Gastroesophageal sphincter (tissue), 4 donors: ENCODE results near the gene PCDHB14. TPM values are rescaled to one million over a fixed set of nuclear protein-coding genes. Genes with fewer than 3 reads are reported as not detected.

ENCODE experiments used
- ATAC-seq: fragments of 150-250 bp; one replicate; pipeline ENCODE4 v1.9.1; 2016; ENCODE audit warnings: mild to moderate bottlenecking, moderate library complexity
- H3K27ac ChIP-seq, 4 donors: fragments of 200-600 bp; sonication (generic) in 3 of 4; 1 replicate in 3 of 4; 2 replicates in 1 of 4; pipeline ENCODE4 v1.5.1; 2016 to 2019
- H3K27me3 ChIP-seq: fragments of 200-600 bp; sonication (generic); one replicate; pipeline ENCODE4 v1.5.1; 2019
- H3K36me3 ChIP-seq, 2 donors: fragments of 200-600 bp; sonication (generic); one replicate each; pipeline ENCODE4 v1.5.1; 2019; ENCODE audit warnings: control low read depth in 1 of 2
- H3K4me1 ChIP-seq, 3 donors: fragments of 200-600 bp; sonication (generic); 1 replicate in 2 of 3; 2 replicates in 1 of 3; pipeline ENCODE4 v1.5.1; 2016 to 2019; ENCODE audit warnings: control low read depth in 2 of 3
- H3K4me3 ChIP-seq, 2 donors: fragments of 200-600 bp; sonication (generic); one replicate each; pipeline ENCODE4 v1.5.1; 2019; ENCODE audit warnings: mild to moderate bottlenecking in 1 of 2, moderate library complexity in 1 of 2
- H3K9me3 ChIP-seq, 3 donors: fragments of 200-600 bp; sonication (generic); one replicate each; pipeline ENCODE4 v1.5.1; 2017 to 2019; ENCODE audit warnings: control low read depth in 2 of 3
- EP300 ChIP-seq: sonication (generic); formaldehyde crosslinking; IDR thresholded peaks from one replicate; pipeline ENCODE4 v1.6.1; 2017; ENCODE audit warnings: antibody characterized with exemption, mild to moderate bottlenecking
- POLR2A ChIP-seq, 2 donors: fragments of 450-650 bp; IDR thresholded peaks; one replicate each; pipeline ENCODE4 v1.6.1; 2017; ENCODE audit warnings: antibody characterized with exemption in 2 of 2, mild to moderate bottlenecking in 2 of 2, moderate library complexity in 1 of 2
- POLR2AphosphoS5 ChIP-seq: sonication (generic); formaldehyde crosslinking; IDR thresholded peaks from one replicate; pipeline ENCODE4 v1.6.1; 2017; ENCODE audit warnings: antibody characterized with exemption
- WGBS, 2 donors: methylation state at CpG; one replicate each; pipeline ENCODE4 v1.1.5; 2018; ENCODE audit warnings: low coverage in 1 of 2; 5-methylcytosine and 5-hydroxymethylcytosine counted together
- total RNA-seq, 4 donors: library from RNA; depleted of rRNA; stranded (reverse); fragments of >200 nt; gene quantifications; one replicate each; pipeline ENCODE4 v1.1.0, GENCODE V29; 2016
- TF ChIP-seq, protein P1 (sequence below), 4 experiments: fragments of 200-600 bp in 2 of 4; fragments of 450-650 bp in 2 of 4; sonication (generic) in 1 of 4; IDR thresholded peaks; one replicate each; pipeline ENCODE4 v1.5.1; 2017 to 2019; ENCODE audit warnings: antibody characterized with exemption in 4 of 4, mild to moderate bottlenecking in 2 of 4, moderate library complexity in 2 of 4

Gene PCDHB14
- total RNA-seq, 4 donors from 2014 or later, result 5.4 to 12.8 (median 7.8) TPM

DNA sequence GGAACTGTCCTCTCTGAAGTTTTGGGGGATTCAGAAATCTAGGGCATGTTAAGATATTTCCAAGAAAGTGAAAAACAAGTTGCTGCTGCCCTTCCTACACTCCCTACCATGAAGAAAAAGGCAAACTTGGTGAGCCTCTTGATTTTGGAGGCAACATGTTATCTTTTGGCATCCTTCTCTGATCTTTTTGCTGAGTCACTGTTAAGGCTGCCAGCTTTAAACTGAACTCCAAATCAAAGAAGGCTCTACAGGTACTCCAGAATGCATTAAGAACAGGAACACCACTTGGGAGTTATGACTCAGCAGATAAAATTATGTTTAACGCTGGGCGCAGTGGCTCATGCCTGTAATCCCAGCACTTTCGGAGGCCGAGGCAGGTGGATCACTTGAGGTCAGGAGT is 46.1 kb downstream of the PCDHB14 start:
- Histone ChIP-seq H3K4me1 (no peaks in the 10 kb centered on the region), H3K27me3 (no peaks in the 10 kb centered on the region), H3K36me3 (peaks cover 0 to 31% of the 10 kb centered on the region in 2 donors), H3K4me3 (no peak overlapping the region), H3K9me3 (peaks cover 5 to 100% (median 11%) of the 10 kb centered on the region in 3 donors), H3K27ac (no peak overlapping the region)
- ATAC-seq, result no peak
- TF ChIP-seq EP300 (no peak), POLR2A (IDR thresholded peaks at IDR 0.05) (no peak), POLR2AphosphoS5 (no peak)
- TF ChIP-seq, protein P1, sequence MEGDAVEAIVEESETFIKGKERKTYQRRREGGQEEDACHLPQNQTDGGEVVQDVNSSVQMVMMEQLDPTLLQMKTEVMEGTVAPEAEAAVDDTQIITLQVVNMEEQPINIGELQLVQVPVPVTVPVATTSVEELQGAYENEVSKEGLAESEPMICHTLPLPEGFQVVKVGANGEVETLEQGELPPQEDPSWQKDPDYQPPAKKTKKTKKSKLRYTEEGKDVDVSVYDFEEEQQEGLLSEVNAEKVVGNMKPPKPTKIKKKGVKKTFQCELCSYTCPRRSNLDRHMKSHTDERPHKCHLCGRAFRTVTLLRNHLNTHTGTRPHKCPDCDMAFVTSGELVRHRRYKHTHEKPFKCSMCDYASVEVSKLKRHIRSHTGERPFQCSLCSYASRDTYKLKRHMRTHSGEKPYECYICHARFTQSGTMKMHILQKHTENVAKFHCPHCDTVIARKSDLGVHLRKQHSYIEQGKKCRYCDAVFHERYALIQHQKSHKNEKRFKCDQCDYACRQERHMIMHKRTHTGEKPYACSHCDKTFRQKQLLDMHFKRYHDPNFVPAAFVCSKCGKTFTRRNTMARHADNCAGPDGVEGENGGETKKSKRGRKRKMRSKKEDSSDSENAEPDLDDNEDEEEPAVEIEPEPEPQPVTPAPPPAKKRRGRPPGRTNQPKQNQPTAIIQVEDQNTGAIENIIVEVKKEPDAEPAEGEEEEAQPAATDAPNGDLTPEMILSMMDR (IDR thresholded peaks at IDR 0.05), result no peak
- WGBS, 2 donors, result 90 to 91% methylated on average over 4 of the region's 4 CpGs

DNA sequence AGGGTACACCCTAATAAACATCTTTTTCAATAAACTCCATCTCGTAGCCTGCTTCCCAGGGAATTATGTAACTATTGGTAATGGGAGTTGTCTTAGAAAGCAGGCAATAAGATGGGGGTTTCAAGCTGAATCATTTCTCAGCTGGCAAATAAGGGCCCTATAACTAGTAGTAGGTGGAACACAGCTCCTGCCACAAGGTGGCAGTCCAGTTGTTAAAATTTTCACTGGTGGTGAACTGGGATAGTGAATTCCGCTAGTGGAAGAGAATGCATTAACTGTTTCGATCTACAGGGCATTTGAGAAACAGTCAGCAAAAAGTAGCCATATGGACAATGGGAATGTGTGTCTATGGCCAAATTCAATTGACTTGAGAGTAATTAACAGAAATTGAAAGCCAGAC is 49.8 kb downstream of the PCDHB14 start:
- peaks cover 0 to 98% (median 0%) of the 10 kb centered on the region in 3 donors for H3K9me3 ChIP-seq
- WGBS, 2 donors, result 51 to 74% methylated on average over 3 of the region's 3 CpGs
- no peak overlapping the region for H3K4me3 ChIP-seq
- H3K27ac ChIP-seq, result no peak overlapping the region
- H3K4me1 ChIP-seq, result no peaks in the 10 kb centered on the region
- H3K27me3 ChIP-seq, result no peaks in the 10 kb centered on the region
- H3K36me3 ChIP-seq, result peaks cover 0 to 19% of the 10 kb centered on the region in 2 donors
- no peak for TF ChIP-seq POLR2AphosphoS5
- TF ChIP-seq POLR2A (IDR thresholded peaks at IDR 0.05), result no peak
- TF ChIP-seq, protein P1 (IDR thresholded peaks at IDR 0.05), result no peak
- no peak for TF ChIP-seq EP300
- ATAC-seq, result no peak

Other genes starting within 250 kb of the PCDHB14 start
- gene PCDHB1, start 172.0 kb upstream of the PCDHB14 start, total RNA-seq, result under 1 TPM in 2 of 4 donors, not detected in 2; 0.05 to 0.13 TPM
- gene PCDHB2, start 128.7 kb upstream of the PCDHB14 start, total RNA-seq, result 1 to 10 TPM; 1.4 to 3.0 (median 1.9) TPM
- gene PCDHB3, start 122.9 kb upstream of the PCDHB14 start, total RNA-seq, result 1 to 10 TPM in 3 of 4 donors, under 1 TPM in 1; 0.78 to 2.3 (median 2.0) TPM
- gene PCDHB4, start 101.5 kb upstream of the PCDHB14 start, total RNA-seq, result 1 to 10 TPM; 2.8 to 5.6 (median 4.8) TPM
- 1 to 10 TPM; 3.2 to 8.6 (median 5.8) TPM for gene PCDHB5, start 88.1 kb upstream of the PCDHB14 start, total RNA-seq
- gene PCDHB6, start 73.3 kb upstream of the PCDHB14 start, total RNA-seq, result 1 to 10 TPM; 1.0 to 2.0 (median 1.5) TPM
- 1 to 10 TPM; 1.7 to 3.0 (median 2.4) TPM for gene PCDHB7, start 50.7 kb upstream of the PCDHB14 start, total RNA-seq
- gene PCDHB8, start 45.6 kb upstream of the PCDHB14 start, total RNA-seq, result 1 to 10 TPM in 3 of 4 donors, under 1 TPM in 1; 0.27 to 1.5 (median 1.2) TPM
- gene PCDHB16, start 41.0 kb upstream of the PCDHB14 start, total RNA-seq, result 1 to 10 TPM; 4.4 to 5.2 (median 4.8) TPM
- 10 to 100 TPM in 1 of 4 donors, 1 to 10 TPM in 3; 1.9 to 10.9 (median 3.0) TPM for gene PCDHB9, start 36.2 kb upstream of the PCDHB14 start, total RNA-seq
- 1 to 10 TPM; 3.0 to 6.4 (median 4.1) TPM for gene PCDHB10, start 31.0 kb upstream of the PCDHB14 start, total RNA-seq
- gene PCDHB11, start 23.7 kb upstream of the PCDHB14 start, total RNA-seq, result 1 to 10 TPM in 3 of 4 donors, under 1 TPM in 1; 0.99 to 5.4 (median 3.0) TPM
- 1 to 10 TPM in 3 of 4 donors, under 1 TPM in 1; 0.67 to 5.1 (median 3.4) TPM for gene PCDHB12, start 14.6 kb upstream of the PCDHB14 start, total RNA-seq
- 10 to 100 TPM in 1 of 4 donors, 1 to 10 TPM in 3; 2.7 to 11.7 (median 6.1) TPM for gene PCDHB13, start 9.4 kb upstream of the PCDHB14 start, total RNA-seq
- 1 to 10 TPM; 3.2 to 6.6 (median 4.1) TPM for gene PCDHB15, start 22.1 kb downstream of the PCDHB14 start, total RNA-seq
- 1 to 10 TPM in 2 of 4 donors, not detected in 2; 1.2 to 3.1 TPM for gene SLC25A2, start 80.7 kb downstream of the PCDHB14 start, total RNA-seq
- gene TAF7, start 97.4 kb downstream of the PCDHB14 start, total RNA-seq, result 10 to 100 TPM; 58.7 to 75.9 (median 61.4) TPM
- gene PCDHGA1, start 107.2 kb downstream of the PCDHB14 start, total RNA-seq, result 1 to 10 TPM in 2 of 4 donors, under 1 TPM in 2; 0.67 to 1.3 (median 1.1) TPM
- gene PCDHGA2, start 115.4 kb downstream of the PCDHB14 start, total RNA-seq, result 1 to 10 TPM; 3.2 to 5.6 (median 4.4) TPM
- gene PCDHGA3, start 120.5 kb downstream of the PCDHB14 start, total RNA-seq, result 1 to 10 TPM; 1.3 to 5.7 (median 2.8) TPM
- 1 to 10 TPM; 2.0 to 9.5 (median 4.2) TPM for gene PCDHGB1, start 126.8 kb downstream of the PCDHB14 start, total RNA-seq
- gene PCDHGA4, start 131.7 kb downstream of the PCDHB14 start, total RNA-seq, result 10 to 100 TPM in 1 of 4 donors, 1 to 10 TPM in 3; 2.4 to 12.0 (median 6.3) TPM
- gene PCDHGB2, start 136.7 kb downstream of the PCDHB14 start, total RNA-seq, result 10 to 100 TPM in 1 of 4 donors, 1 to 10 TPM in 3; 2.7 to 15.6 (median 4.1) TPM
- 10 to 100 TPM in 1 of 4 donors, 1 to 10 TPM in 3; 2.6 to 12.5 (median 4.8) TPM for gene PCDHGA5, start 140.8 kb downstream of the PCDHB14 start, total RNA-seq
- gene PCDHGB3, start 146.9 kb downstream of the PCDHB14 start, total RNA-seq, result 1 to 10 TPM; 1.5 to 10.0 (median 4.7) TPM
- 10 to 100 TPM in 1 of 4 donors, 1 to 10 TPM in 3; 2.0 to 11.1 (median 5.7) TPM for gene PCDHGA6, start 150.5 kb downstream of the PCDHB14 start, total RNA-seq
- gene PCDHGA7, start 159.4 kb downstream of the PCDHB14 start, total RNA-seq, result 10 to 100 TPM in 1 of 4 donors, 1 to 10 TPM in 3; 2.7 to 14.3 (median 7.6) TPM
- 10 to 100 TPM in 1 of 4 donors, 1 to 10 TPM in 3; 3.1 to 14.8 (median 6.0) TPM for gene PCDHGB4, start 164.4 kb downstream of the PCDHB14 start, total RNA-seq
- 1 to 10 TPM; 3.0 to 6.8 (median 3.6) TPM for gene PCDHGA8, start 169.3 kb downstream of the PCDHB14 start, total RNA-seq
- gene PCDHGB5, start 174.6 kb downstream of the PCDHB14 start, total RNA-seq, result 10 to 100 TPM in 2 of 4 donors, 1 to 10 TPM in 2; 4.0 to 12.9 (median 9.8) TPM
- 1 to 10 TPM; 3.3 to 8.6 (median 5.9) TPM for gene PCDHGA9, start 179.4 kb downstream of the PCDHB14 start, total RNA-seq
- 10 to 100 TPM in 1 of 4 donors, 1 to 10 TPM in 3; 5.7 to 11.7 (median 6.5) TPM for gene PCDHGB6, start 184.7 kb downstream of the PCDHB14 start, total RNA-seq
- gene PCDHGA10, start 189.6 kb downstream of the PCDHB14 start, total RNA-seq, result 1 to 10 TPM; 2.9 to 8.2 (median 4.7) TPM
- 10 to 100 TPM; 12.3 to 19.3 (median 15.3) TPM for gene PCDHGB7, start 194.3 kb downstream of the PCDHB14 start, total RNA-seq
- gene PCDHGA11, start 197.7 kb downstream of the PCDHB14 start, total RNA-seq, result 10 to 100 TPM in 1 of 4 donors, 1 to 10 TPM in 3; 1.9 to 12.3 (median 3.9) TPM
- 10 to 100 TPM in 1 of 4 donors, 1 to 10 TPM in 3; 5.3 to 15.4 (median 9.8) TPM for gene PCDHGA12, start 207.2 kb downstream of the PCDHB14 start, total RNA-seq